DND-41 (cell line): ENCODE results near the gene ITGA2.

Experiments
- ATAC-seq: fragments of 200-7000 bp; cut with Tn5 transposase; 3 replicates; pipeline ENCODE4 v1.9.1; 2021; ENCODE audit warnings: low read depth; ENCODE audit not compliant: insufficient read depth
- DNase-seq: peaks from one replicate; pipeline ENCODE4 v3.0.0-alpha.2; 2020
- H2AFZ ChIP-seq: 2 replicates; pipeline ENCODE4 v1.6.0; 2012; ENCODE audit warnings: low read depth, low read length
- H3K27ac ChIP-seq: 2 replicates; pipeline ENCODE4 v1.5.1; 2012; ENCODE audit warnings: low read length, inconsistent platforms
- H3K27me3 ChIP-seq: fragments of 200-600 bp; sonication (generic); 2 replicates; pipeline ENCODE4 v1.6.0; 2012; ENCODE audit warnings: low read length, mild to moderate bottlenecking, inconsistent platforms; ENCODE audit not compliant: insufficient read depth, poor library complexity
- H3K36me3 ChIP-seq: 2 replicates; pipeline ENCODE4 v1.5.1; 2012; ENCODE audit warnings: low read length, inconsistent platforms; ENCODE audit not compliant: insufficient read depth
- H3K4me1 ChIP-seq: 2 replicates; pipeline ENCODE4 v1.5.1; 2012; ENCODE audit warnings: mild to moderate bottlenecking, low read length; ENCODE audit not compliant: insufficient read depth
- H3K4me2 ChIP-seq: 2 replicates; pipeline ENCODE4 v1.6.0; 2012; ENCODE audit warnings: mild to moderate bottlenecking, moderate library complexity, low read length, inconsistent platforms; ENCODE audit not compliant: insufficient read depth
- H3K4me3 ChIP-seq, 2 experiments: fragments of 200-600 bp in 1 of 2; shearing (Covaris generic) in 1 of 2; 2 replicates each; pipeline ENCODE4 v1.5.1; 2012 to 2016; ENCODE audit warnings: inconsistent platforms in 2 of 2, low read length in 2 of 2, mild to moderate bottlenecking in 2 of 2, low read depth in 1 of 2, moderate library complexity in 1 of 2
- H3K79me2 ChIP-seq: 2 replicates; pipeline ENCODE4 v1.6.0; 2012; ENCODE audit warnings: low read length, inconsistent platforms; ENCODE audit not compliant: insufficient read depth
- H3K9ac ChIP-seq: 2 replicates; pipeline ENCODE4 v1.6.0; 2012; ENCODE audit warnings: low read depth, mild to moderate bottlenecking, inconsistent platforms, low read length, moderate library complexity
- H3K9me3 ChIP-seq: 2 replicates; pipeline ENCODE4 v1.5.1; 2012; ENCODE audit warnings: low read length, moderate library complexity, mild to moderate bottlenecking, inconsistent platforms; ENCODE audit not compliant: insufficient read depth, severe bottlenecking
- H4K20me1 ChIP-seq: 2 replicates; pipeline ENCODE4 v1.6.0; 2012; ENCODE audit warnings: low read length; ENCODE audit not compliant: insufficient read depth
- CTCF ChIP-seq: IDR thresholded peaks from 2 replicates; pipeline ENCODE4 v1.5.1; 2012; ENCODE audit warnings: borderline replicate concordance, low read length, moderate library complexity, mild to moderate bottlenecking; ENCODE audit not compliant: poor library complexity, severe bottlenecking; ENCODE audit errors: extremely low read depth
- EZH2 ChIP-seq: IDR thresholded peaks from 3 replicates; pipeline ENCODE4 v1.6.1; 2012; ENCODE audit warnings: borderline replicate concordance, low read depth, mild to moderate bottlenecking, moderate library complexity, low read length, inconsistent platforms; ENCODE audit not compliant: severe bottlenecking

The ITGA2 gene

GRCh38 chr5:52989025-52989780 is at the start of gene ITGA2:
Gene ITGA2, plus strand, starts transcription at chr5:52989352. Its CDS starts 117 bp downstream, at chr5:52989469.
- peak within 1 kb of the TSS; percentile 57 for H3K27ac ChIP-seq

GRCh38 chr5:52943285-52943684 is 45.9 kb upstream of the ITGA2 start:
- no peak for ATAC-seq
- Histone ChIP-seq H4K20me1 (no peaks in the 10 kb centered on the region), H3K4me2 (no peak overlapping the region), H3K79me2 (no peaks in the 10 kb centered on the region), H3K27me3 (no peaks in the 10 kb centered on the region), H3K36me3 (peaks cover 13% of the 10 kb centered on the region), H3K4me3 (no peak overlapping the region), H3K9me3 (no peaks in the 10 kb centered on the region), H3K9ac (no peak overlapping the region), H3K27ac (no peak overlapping the region), H2AFZ (no peak overlapping the region), H3K4me1 (peaks cover 16% of the 10 kb centered on the region)
- TF ChIP-seq EZH2 (no peak), CTCF (peak; percentile 32)
- no peak for DNase-seq

More at GRCh38 chr5:52989025-52989780, at the start of gene ITGA2:
- H3K27me3 ChIP-seq: peaks cover 9% of the 10 kb centered on the region
- H3K9ac ChIP-seq: peak within 1 kb of the TSS; percentile 65
- ATAC-seq (peak; percentile 70), DNase-seq (peak; percentile 51)
- H3K9me3 ChIP-seq: no peaks in the 10 kb centered on the region
- no peaks in the 10 kb centered on the region for H4K20me1 ChIP-seq
- H2AFZ ChIP-seq: peak within 1 kb of the TSS; percentile 86
- TF ChIP-seq EZH2 (peak; percentile 75), CTCF (no peak)
- H3K79me2 ChIP-seq: no peaks in the 10 kb centered on the region
- H3K4me2 ChIP-seq: peak within 1 kb of the TSS; percentile 85
- H3K4me3 ChIP-seq: peak within 1 kb of the TSS; percentile 51 to 67
- H3K36me3 ChIP-seq: no peaks in the 10 kb centered on the region
- peaks cover 21% of the 10 kb centered on the region for H3K4me1 ChIP-seq

- Histone ChIP-seq H3K9me3 (no peaks in the 10 kb centered on the region), H3K4me1 (peaks cover 21% of the 10 kb centered on the region), H2AFZ (no peak overlapping the region), H3K4me3 (no peak overlapping the region), H3K4me2 (no peak overlapping the region), H3K27me3 (no peaks in the 10 kb centered on the region), H3K27ac (no peak overlapping the region), H3K9ac (no peak overlapping the region), H4K20me1 (no peaks in the 10 kb centered on the region), H3K79me2 (no peaks in the 10 kb centered on the region), H3K36me3 (peaks cover 13% of the 10 kb centered on the region)
- ATAC-seq (no peak), DNase-seq (no peak)
- TF ChIP-seq CTCF (no peak), EZH2 (no peak)
Measured at GRCh38 chr5:52943808-52944207, 45.3 kb upstream of the ITGA2 start.
